ENCODE results near the gene SERPINA5.

SERPINA5 gene

DNA sequence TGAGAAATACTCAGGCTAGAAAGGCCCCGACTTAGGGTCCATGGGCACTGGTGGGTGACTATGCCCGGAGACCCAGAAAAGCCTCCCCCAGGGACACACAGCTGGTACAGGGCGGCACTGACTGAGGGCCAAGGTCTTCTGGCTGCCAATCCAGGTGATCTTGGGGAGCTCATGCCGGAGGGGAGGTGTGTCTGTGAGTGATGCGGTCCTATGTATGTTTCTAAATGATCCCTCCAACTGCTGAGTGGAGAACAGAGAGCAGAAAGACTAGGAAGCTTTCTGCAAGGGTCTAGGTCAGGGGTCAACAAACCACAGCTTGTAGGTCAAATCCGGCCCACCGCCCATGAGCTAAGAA lies 19.6 kb upstream of the SERPINA5 start:
- no peak for DNase-seq (ENCODE audit: low read depth)
- TF ChIP-seq, protein P1, sequence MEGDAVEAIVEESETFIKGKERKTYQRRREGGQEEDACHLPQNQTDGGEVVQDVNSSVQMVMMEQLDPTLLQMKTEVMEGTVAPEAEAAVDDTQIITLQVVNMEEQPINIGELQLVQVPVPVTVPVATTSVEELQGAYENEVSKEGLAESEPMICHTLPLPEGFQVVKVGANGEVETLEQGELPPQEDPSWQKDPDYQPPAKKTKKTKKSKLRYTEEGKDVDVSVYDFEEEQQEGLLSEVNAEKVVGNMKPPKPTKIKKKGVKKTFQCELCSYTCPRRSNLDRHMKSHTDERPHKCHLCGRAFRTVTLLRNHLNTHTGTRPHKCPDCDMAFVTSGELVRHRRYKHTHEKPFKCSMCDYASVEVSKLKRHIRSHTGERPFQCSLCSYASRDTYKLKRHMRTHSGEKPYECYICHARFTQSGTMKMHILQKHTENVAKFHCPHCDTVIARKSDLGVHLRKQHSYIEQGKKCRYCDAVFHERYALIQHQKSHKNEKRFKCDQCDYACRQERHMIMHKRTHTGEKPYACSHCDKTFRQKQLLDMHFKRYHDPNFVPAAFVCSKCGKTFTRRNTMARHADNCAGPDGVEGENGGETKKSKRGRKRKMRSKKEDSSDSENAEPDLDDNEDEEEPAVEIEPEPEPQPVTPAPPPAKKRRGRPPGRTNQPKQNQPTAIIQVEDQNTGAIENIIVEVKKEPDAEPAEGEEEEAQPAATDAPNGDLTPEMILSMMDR (conservative IDR thresholded peaks at IDR 0.05; ENCODE audit: low read depth, low read length), result no peak
- H3K4me3 ChIP-seq (ENCODE audit: low read length), result no peak overlapping the region

DNA sequence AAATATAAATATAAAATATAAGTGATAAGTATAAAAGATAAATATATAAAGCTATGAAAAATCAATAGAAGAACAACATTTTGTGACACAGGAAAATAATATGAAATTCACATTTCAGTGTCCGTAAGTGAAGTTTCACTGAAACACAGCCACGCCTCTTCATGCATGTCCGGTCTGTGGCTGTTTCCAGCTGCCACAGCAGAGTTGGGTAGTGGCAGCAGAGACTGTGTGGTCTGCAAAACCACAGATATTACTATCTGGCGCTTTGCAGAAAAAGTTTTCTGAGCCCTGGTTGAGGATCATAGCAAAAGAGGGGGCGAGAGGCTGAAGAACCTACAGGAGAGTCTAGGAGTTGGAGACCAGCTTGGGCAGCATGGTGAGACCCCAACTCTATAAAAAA lies 19.2 kb upstream of the SERPINA5 start:
- DNase-seq (ENCODE audit: low read depth), result no peak
- H3K4me3 ChIP-seq (ENCODE audit: low read length), result no peak overlapping the region
- TF ChIP-seq, protein P1 (conservative IDR thresholded peaks at IDR 0.05; ENCODE audit: low read depth, low read length), result no peak

DNA sequence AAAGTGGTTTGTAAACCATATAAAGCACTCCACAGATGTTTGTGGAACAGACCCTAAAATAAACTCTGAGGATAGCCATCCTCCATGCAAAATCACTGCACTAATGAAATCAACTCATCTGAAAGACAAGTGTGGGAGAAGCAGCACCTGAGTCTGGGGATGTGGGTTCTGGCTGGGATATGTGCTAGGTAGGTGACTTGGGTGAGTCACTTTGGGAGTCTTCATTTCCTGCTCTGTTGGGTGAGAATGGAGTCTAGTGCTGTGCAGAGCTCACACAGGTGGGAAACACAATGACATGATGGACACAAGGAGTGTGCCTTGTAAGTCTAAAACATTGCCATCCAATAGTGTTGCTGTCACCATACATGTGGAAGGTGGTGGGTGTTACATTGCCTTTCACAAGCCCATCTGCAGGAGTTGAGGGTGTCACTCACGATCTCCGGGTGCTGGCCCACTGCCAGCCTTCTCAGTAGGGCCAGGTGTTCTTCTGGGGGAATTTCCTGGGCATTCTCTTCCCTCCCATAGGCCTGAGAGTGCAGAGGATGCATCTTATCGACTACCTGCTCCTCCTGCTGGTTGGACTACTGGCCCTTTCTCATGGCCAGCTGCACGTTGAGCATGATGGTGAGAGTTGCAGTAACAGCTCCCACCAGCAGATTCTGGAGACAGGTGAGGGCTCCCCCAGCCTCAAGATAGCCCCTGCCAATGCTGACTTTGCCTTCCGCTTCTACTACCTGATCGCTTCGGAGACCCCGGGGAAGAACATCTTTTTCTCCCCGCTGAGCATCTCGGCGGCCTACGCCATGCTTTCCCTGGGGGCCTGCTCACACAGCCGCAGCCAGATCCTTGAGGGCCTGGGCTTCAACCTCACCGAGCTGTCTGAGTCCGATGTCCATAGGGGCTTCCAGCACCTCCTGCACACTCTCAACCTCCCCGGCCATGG lies 18.0 kb upstream of the SERPINA5 start:
- TF ChIP-seq, protein P1 (conservative IDR thresholded peaks at IDR 0.05; ENCODE audit: low read depth, low read length), result no peak
- H3K4me3 ChIP-seq (ENCODE audit: low read length), result no peak overlapping the region
- DNase-seq (ENCODE audit: low read depth), result no peak

DNA sequence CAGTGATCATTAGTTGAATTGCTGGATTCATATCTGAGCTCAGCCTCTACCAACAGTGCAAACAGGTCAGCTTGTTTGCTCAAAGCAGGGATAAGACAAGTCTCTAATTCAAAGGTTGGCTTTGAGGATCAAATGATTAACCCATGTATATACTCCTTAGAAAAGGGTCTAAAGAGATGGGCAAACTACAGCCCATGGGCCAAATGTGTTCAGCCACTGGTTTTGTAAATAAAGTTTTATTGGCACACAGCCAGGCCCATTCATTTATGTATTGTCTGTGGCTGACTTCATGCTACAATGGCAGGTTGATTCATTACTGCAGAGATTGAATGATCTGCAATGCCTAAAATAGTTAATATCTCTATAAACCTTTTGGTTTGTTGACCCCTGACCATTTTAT lies 16.8 kb upstream of the SERPINA5 start:
- no peak overlapping the region for H3K4me3 ChIP-seq (ENCODE audit: low read length)
- TF ChIP-seq, protein P1 (conservative IDR thresholded peaks at IDR 0.05; ENCODE audit: low read depth, low read length), result no peak
- DNase-seq (ENCODE audit: low read depth), result no peak

DNA sequence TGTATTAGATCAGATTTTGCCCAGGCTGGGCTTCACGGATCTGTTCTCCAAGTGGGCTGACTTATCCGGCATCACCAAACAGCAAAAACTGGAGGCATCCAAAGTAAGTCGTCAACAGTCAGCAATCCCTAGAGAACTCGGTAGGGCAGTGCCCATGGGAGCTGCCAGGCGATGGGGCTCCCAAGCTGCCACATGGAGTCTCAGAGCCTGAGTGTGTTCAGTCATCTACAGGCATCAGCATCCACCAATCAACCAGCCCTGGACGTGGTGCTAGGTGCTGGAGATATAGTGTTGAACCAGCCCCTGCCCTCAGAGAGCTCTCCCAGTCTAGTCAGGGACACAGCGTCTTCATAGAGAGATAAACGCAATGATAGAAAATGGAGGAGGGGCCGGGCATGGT lies 13.0 kb upstream of the SERPINA5 start:
- TF ChIP-seq, protein P1 (conservative IDR thresholded peaks at IDR 0.05; ENCODE audit: low read depth, low read length), result no peak
- no peak overlapping the region for H3K4me3 ChIP-seq (ENCODE audit: low read length)
- no peak for DNase-seq (ENCODE audit: low read depth)

DNA sequence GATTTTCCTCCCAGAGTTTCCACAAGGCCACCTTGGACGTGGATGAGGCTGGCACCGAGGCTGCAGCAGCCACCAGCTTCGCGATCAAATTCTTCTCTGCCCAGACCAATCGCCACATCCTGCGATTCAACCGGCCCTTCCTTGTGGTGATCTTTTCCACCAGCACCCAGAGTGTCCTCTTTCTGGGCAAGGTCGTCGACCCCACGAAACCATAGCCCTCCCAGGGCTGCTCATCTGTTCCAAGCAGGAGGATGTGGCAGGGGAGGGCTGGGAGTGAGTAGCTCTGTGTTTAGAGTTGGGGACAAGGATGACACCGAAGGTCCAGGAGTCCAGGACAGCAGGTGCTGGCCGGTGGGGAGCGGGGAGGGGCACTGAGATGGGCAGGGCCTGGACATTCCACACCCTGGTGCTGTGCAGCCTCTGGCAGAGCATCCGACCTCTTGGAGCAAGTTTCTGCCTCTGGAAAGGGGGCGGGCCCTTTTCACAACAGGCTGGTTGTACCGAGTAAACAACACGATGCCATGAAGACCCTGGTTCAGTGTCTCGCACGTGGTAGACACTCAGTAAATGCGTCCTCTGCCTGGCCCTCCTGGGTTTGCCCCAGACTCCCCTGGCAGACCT lies 11.7 kb upstream of the SERPINA5 start:
- TF ChIP-seq, protein P1 (conservative IDR thresholded peaks at IDR 0.05; ENCODE audit: low read depth, low read length), result no peak
- no peak overlapping the region for H3K4me3 ChIP-seq (ENCODE audit: low read length)
- DNase-seq (ENCODE audit: low read depth), result no peak

DNA sequence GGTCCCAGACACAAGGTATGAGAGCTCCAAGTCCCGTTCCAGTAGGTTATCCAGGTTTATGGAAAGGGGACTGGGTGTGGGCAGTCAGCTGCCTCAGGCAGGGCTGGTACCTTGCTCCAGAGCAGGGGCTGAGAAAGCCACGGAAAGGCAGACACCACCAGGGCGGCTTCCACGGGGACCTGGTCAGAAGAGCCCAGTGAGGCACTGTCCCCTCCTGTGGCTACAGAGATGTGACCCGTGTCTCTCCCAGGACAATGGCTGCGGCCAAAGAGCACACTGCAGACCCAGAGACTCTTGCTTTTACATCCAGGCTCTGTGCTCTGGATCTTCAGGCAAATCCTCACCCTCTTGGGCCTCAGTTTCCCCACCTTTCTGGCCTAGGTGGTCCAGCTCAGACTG lies 11.2 kb upstream of the SERPINA5 start:
- TF ChIP-seq, protein P1 (conservative IDR thresholded peaks at IDR 0.05; ENCODE audit: low read depth, low read length), result no peak
- DNase-seq (ENCODE audit: low read depth), result no peak
- H3K4me3 ChIP-seq (ENCODE audit: low read length), result no peak overlapping the region
